ENCODE results near the gene LRRC59. TPM values are rescaled to one million over a fixed set of nuclear protein-coding genes. Genes with fewer than 3 reads are reported as not detected.

The LRRC59 gene
- total and polyA plus RNA-seq, 2 experiments from 2014 or later = 46.4 to 124 TPM

GRCh38 chr17:50393700-50394099, 3.6 kb downstream of the LRRC59 start:
- Histone ChIP-seq H3K27me3 (ENCODE audit: insufficient read depth) (no peaks in the 10 kb centered on the region), H3K36me3 (ENCODE audit: insufficient read depth) (peaks cover 42% of the 10 kb centered on the region), H3K9me2 (ENCODE audit: insufficient read depth) (no peaks in the 10 kb centered on the region), H3F3A (replicated peaks; ENCODE audit: low read depth) (no peaks in the 10 kb centered on the region), H3K4me1 (ENCODE audit: insufficient read depth) (peaks cover 4% of the 10 kb centered on the region; the same call in 1 of the 2 replicates), H2AFZ (no peak overlapping the region), H3K27ac (ENCODE audit: low read depth) (no peak overlapping the region), H4K20me1 (replicated peaks; ENCODE audit: insufficient read depth) (peaks cover 30% of the 10 kb centered on the region), H3K4me3 (no peak overlapping the region), H3K4me2 (no peak overlapping the region), H3K79me2 (replicated peaks; ENCODE audit: insufficient read depth) (peaks cover 25% of the 10 kb centered on the region)
- DNase-seq (ENCODE audit: low spot score) (no peak), ATAC-seq (no peak)
- Mint-ChIP-seq H3K27me3 (ENCODE audit: insufficient read depth, low read depth, poor library complexity) (no peaks in the 10 kb centered on the region), H3K9me3 (no peaks in the 10 kb centered on the region), H3K4me3 (no peak overlapping the region; the same call in 2 of the 3 replicates), H3K4me1 (peaks cover 10% of the 10 kb centered on the region), H3K27ac (no peak overlapping the region), H3K36me3 (ENCODE audit: low read depth) (peaks cover 61% of the 10 kb centered on the region)
- no peak for TF ChIP-seq ZNF114 (CRISPR knock-in tag; IDR thresholded peaks at IDR 0.05)
- TF ChIP-seq NANOG (IDR thresholded peaks at IDR 0.05; ENCODE audit: borderline replicate concordance) = no peak
- no peak for TF ChIP-seq ZNF331 (CRISPR knock-in tag; IDR thresholded peaks at IDR 0.05; ENCODE audit: low read depth)
- TF ChIP-seq, protein P1, sequence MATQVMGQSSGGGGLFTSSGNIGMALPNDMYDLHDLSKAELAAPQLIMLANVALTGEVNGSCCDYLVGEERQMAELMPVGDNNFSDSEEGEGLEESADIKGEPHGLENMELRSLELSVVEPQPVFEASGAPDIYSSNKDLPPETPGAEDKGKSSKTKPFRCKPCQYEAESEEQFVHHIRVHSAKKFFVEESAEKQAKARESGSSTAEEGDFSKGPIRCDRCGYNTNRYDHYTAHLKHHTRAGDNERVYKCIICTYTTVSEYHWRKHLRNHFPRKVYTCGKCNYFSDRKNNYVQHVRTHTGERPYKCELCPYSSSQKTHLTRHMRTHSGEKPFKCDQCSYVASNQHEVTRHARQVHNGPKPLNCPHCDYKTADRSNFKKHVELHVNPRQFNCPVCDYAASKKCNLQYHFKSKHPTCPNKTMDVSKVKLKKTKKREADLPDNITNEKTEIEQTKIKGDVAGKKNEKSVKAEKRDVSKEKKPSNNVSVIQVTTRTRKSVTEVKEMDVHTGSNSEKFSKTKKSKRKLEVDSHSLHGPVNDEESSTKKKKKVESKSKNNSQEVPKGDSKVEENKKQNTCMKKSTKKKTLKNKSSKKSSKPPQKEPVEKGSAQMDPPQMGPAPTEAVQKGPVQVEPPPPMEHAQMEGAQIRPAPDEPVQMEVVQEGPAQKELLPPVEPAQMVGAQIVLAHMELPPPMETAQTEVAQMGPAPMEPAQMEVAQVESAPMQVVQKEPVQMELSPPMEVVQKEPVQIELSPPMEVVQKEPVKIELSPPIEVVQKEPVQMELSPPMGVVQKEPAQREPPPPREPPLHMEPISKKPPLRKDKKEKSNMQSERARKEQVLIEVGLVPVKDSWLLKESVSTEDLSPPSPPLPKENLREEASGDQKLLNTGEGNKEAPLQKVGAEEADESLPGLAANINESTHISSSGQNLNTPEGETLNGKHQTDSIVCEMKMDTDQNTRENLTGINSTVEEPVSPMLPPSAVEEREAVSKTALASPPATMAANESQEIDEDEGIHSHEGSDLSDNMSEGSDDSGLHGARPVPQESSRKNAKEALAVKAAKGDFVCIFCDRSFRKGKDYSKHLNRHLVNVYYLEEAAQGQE (IDR thresholded peaks at IDR 0.05; ENCODE audit: unreplicated experiment) = no peak
- TF ChIP-seq CREB1 (CRISPR knock-in tag; IDR thresholded peaks at IDR 0.05; ENCODE audit: low read depth) = no peak
- TF ChIP-seq EZH2 (IDR thresholded peaks at IDR 0.05; ENCODE audit: low read depth, unreplicated experiment) = no peak
- no peak for TF ChIP-seq EZH2phosphoT487 (IDR thresholded peaks at IDR 0.05; ENCODE audit: unreplicated experiment)
- TF ChIP-seq ZNF462 (CRISPR knock-in tag; IDR thresholded peaks at IDR 0.05) = no peak
- TF ChIP-seq CTCF (conservative IDR thresholded peaks at IDR 0.05; ENCODE audit: low read depth in 2 of 2) = no peak
- TF ChIP-seq, protein P2, sequence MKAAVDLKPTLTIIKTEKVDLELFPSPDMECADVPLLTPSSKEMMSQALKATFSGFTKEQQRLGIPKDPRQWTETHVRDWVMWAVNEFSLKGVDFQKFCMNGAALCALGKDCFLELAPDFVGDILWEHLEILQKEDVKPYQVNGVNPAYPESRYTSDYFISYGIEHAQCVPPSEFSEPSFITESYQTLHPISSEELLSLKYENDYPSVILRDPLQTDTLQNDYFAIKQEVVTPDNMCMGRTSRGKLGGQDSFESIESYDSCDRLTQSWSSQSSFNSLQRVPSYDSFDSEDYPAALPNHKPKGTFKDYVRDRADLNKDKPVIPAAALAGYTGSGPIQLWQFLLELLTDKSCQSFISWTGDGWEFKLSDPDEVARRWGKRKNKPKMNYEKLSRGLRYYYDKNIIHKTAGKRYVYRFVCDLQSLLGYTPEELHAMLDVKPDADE (IDR thresholded peaks at IDR 0.05) = no peak
- no peak for TF ChIP-seq STAT1 (IDR thresholded peaks at IDR 0.05; ENCODE audit: unreplicated experiment)
- no peak for TF ChIP-seq POLR2AphosphoS5 (IDR thresholded peaks at IDR 0.05; ENCODE audit: low read depth)
- no peak for TF ChIP-seq JUNB (IDR thresholded peaks at IDR 0.05; ENCODE audit: unreplicated experiment)
